ENCODE data around the gene DDX43. TPM values are rescaled to one million over a fixed set of nuclear protein-coding genes. Genes with fewer than 3 reads are reported as not detected.
"Not testable (repeated sequence)": the region's sequence is repeated elsewhere in the genome, so short reads cannot be mapped to it uniquely, and the experiment has no call there.

The DDX43 gene
- total RNA-seq, 2 experiments from 2014 or later = 0.39 to 0.44 TPM

DNA sequence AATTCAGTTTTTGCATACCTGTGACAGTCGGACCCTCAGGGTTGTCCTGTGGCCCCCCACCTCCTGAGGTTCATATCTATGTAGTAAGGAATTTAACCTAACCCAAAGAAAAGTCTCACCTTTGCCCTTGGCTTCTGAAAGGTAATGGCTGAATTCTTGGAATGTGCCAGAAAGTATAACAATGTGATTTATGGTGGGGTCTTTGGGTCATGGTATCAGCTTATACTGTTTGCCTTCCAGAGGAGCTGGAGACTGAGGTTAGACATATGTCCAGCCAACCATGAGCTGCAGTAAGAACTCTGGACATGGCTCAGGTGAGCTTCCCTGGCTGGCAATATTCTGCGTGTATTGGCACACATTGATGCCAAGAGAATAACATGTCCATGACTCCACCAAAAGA is 26.9 kb downstream of the DDX43 start:
- Mint-ChIP-seq H3K9me3 (no peaks in the 10 kb centered on the region), H3K27me3 (no peaks in the 10 kb centered on the region), H3K27ac (no peak overlapping the region)

DNA sequence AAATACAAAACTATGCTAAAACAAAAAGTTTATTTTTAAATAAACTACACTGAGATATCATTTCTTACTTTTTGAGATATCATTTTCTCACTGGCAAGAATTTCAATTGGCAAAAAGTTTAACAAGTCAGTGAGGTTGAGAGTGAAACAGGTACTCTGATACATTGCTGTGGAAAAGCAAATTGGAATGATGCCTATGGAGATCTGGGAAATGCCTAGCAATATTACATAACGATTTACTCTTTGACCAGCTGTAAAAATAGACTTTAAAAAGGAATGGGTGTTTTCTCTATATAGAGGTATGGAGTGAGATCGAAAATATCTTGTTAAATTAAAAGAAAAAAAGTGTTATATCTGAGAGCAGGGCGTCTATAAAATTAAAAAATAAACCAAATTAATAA is 40.6 kb downstream of the DDX43 start:
- Mint-ChIP-seq H3K27me3 (no peaks in the 10 kb centered on the region), H3K36me3 (peaks cover 35% of the 10 kb centered on the region), H3K4me1 (no peaks in the 10 kb centered on the region), H3K27ac (no peak overlapping the region), H3K4me3 (no peak overlapping the region), H3K9me3 (no peaks in the 10 kb centered on the region)
- DNase-seq = no peak

More for the DNA sequence above, 26.9 kb downstream of the DDX43 start:
- H3K4me3 Mint-ChIP-seq = no peak overlapping the region
- no peak for DNase-seq
- peaks cover 39% of the 10 kb centered on the region for H3K36me3 Mint-ChIP-seq
- peaks cover 19% of the 10 kb centered on the region for H3K4me1 Mint-ChIP-seq

GRCh38 chr6:73443555-73443954 is 48.9 kb downstream of the DDX43 start:
- Mint-ChIP-seq H3K27ac (no peak overlapping the region), H3K36me3 (peaks cover 49% of the 10 kb centered on the region), H3K4me3 (no peak overlapping the region), H3K4me1 (peaks cover 20% of the 10 kb centered on the region), H3K27me3 (no peaks in the 10 kb centered on the region), H3K9me3 (no peaks in the 10 kb centered on the region)
- no peak for DNase-seq

DNA sequence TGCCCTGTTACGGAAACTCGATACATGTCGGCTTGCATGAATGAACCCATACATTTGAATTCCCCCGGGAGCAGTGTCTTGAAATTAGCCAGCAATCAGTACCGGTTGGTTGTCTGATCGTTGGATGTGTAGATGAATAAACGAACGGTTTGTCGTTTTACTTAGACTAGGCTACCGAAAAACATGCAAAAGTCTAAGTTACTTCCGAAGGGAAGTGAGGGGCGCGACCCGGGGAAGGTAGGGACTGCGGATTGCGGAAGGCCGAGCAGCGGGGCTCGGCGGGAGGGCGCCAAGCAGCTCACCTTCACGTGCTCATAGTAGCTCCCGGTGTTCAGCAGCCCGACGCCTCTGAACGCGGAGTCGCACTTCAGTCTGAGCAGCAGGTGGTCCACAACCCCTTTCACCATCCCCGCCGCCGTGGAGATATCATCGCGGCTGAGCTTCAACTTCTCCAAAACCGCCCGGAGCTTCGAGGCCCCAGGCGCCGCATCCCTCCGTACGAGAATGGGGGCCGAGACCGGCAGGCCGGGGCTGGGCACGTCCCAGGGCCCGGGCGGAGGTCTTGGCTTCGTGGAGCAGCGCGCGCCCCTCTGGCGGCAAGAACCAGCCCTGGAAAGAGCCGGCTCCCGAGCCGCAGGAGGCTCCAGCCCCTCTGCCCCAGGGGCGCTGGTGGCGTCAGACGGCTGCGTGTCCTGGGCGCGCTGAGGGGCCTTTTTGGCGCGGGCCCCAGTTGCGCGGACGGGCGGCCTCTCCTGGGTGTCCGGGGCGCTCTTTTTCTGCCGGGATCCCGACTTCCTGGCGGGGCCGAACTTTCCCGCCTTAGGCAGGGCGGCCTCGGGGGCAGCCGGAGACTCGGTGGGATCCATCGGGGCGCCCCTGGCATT is 56.8 kb downstream of the DDX43 start:
- Mint-ChIP-seq H3K4me3 (peak overlapping the region; percentile 95), H3K36me3 (peaks cover 35% of the 10 kb centered on the region), H3K27me3 (no peaks in the 10 kb centered on the region), H3K4me1 (peaks cover 18% of the 10 kb centered on the region), H3K27ac (peak overlapping the region; percentile 88), H3K9me3 (peaks cover 2% of the 10 kb centered on the region)
- peak; percentile 61 for DNase-seq

DNA sequence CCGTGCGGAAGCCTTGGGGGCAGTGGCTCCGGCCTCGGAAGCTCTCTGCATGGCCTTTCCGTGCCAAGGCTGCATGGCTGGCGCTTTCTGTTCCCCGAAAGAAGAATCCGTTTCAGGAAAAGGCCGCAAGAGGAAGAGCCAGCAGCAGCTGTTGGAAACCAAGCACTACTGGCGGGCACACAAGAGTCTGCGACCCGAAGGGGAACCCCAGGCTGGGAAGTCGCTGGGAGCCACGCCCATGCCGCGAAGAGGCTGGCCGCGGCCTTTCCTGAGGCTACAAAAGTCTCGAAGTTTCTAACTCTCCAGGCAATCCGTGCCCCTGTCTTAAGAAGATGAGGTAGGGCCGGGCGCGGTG is 57.5 kb downstream of the DDX43 start, which contains the start of gene CGAS:
CGAS (minus strand) TSS at position 191 of the 355 bp plus-strand sequence; CDS start at position 75, 116 bp downstream.
- Mint-ChIP-seq H3K9me3 (peaks cover 2% of the 10 kb centered on the region), H3K27ac (peak within 1 kb of the TSS; percentile 88)

DNA sequence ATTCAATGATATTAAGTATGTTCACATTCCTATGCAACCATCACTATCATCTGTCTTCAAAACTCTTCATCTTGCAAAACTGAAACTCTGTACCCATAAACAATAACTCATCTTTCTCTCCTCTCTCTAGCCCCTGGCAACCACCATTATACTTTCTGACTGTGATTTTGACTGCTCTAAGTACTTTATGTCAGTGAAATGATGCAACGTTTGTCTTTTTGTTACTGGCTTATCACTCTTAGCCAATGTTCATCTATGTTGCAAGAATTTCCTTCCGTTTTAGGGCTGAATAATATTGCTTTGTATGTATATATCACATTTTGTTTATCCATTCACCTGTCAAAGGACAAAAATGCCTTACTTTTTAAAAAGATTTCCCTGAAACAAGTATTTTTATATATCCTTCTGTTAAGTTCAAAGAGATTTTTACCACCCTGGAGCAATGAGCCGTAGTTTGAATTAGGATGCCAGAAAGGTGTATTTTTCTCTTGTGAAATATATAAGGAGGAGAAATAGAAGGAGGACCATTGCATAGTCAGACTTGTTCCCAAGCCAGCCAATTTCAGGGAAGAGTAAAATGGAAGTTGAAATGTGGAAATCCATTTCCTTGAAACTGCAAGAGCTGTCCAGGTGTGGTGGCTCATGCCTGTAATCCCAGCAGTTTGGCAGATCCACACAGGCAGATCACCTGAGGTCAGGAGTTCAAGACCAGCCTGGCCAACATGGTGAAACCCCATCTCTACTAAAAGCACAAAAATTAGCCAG is 61.4 kb downstream of the DDX43 start:
- H3K27me3 Mint-ChIP-seq = no peaks in the 10 kb centered on the region
- H3K9me3 Mint-ChIP-seq = no peaks in the 10 kb centered on the region
- peaks cover 4% of the 10 kb centered on the region for H3K36me3 Mint-ChIP-seq
- peaks cover 21% of the 10 kb centered on the region for H3K4me1 Mint-ChIP-seq
- H3K27ac Mint-ChIP-seq = no peak overlapping the region
- no peak overlapping the region for H3K4me3 Mint-ChIP-seq
- no peak for DNase-seq

More for the DNA sequence above, 57.5 kb downstream of the DDX43 start, which contains the start of gene CGAS:
- no peaks in the 10 kb centered on the region for H3K27me3 Mint-ChIP-seq
- H3K4me3 Mint-ChIP-seq = peak within 1 kb of the TSS; percentile 95
- DNase-seq = peak; percentile 85
- peaks cover 33% of the 10 kb centered on the region for H3K36me3 Mint-ChIP-seq
- H3K4me1 Mint-ChIP-seq = peaks cover 18% of the 10 kb centered on the region

- Mint-ChIP-seq H3K4me1 (peaks cover 34% of the 10 kb centered on the region), H3K36me3 (peaks cover 22% of the 10 kb centered on the region)
- H3K27me3 Mint-ChIP-seq, H3K9me3 Mint-ChIP-seq, H3K27ac Mint-ChIP-seq, DNase-seq, H3K4me3 Mint-ChIP-seq: not testable (repeated sequence)
Observed at GRCh38 chr6:73459474-73459873, 64.8 kb downstream of the DDX43 start.

DNA sequence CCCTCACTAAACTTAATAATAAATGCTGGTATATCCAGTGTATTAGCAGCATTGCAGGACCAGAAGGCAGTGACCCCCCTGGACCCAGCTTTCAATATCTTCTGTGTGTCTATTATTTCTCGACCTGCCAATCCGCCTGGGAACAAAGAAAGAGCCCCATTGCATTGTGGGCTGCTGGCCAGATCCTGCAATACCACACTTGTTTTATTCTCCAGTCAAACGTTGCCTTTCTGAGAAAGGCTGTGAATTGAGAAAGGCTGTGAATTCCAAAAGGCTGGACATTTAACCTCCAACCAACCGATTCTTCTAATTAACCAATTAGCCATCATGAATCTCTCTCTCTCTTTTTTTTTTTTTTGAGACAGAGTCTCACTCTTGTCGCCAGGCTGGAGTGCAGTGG is 65.4 kb downstream of the DDX43 start:
- Mint-ChIP-seq H3K4me1 (peaks cover 34% of the 10 kb centered on the region), H3K4me3 (peak overlapping the region; percentile 98), H3K27me3 (no peaks in the 10 kb centered on the region), H3K9me3 (no peaks in the 10 kb centered on the region), H3K27ac (peak overlapping the region; percentile 100), H3K36me3 (peaks cover 22% of the 10 kb centered on the region)
- DNase-seq = no peak

- Mint-ChIP-seq H3K4me3 (peak within 1 kb of the TSS; percentile 98), H3K9me3 (no peaks in the 10 kb centered on the region), H3K27me3 (no peaks in the 10 kb centered on the region), H3K36me3 (peaks cover 26% of the 10 kb centered on the region), H3K27ac (peak within 1 kb of the TSS; percentile 100), H3K4me1 (peaks cover 36% of the 10 kb centered on the region)
- peak; percentile 82 for DNase-seq
Observed at GRCh38 chr6:73461537-73462350, 67.1 kb downstream of the DDX43 start, which contains the start of gene MTO1. Gene MTO1 (plus strand): TSS chr6:73461737. CDS start chr6:73461855, 118 bp downstream.

Other genes with a start within 250 kb of the DDX43 start
- not detected for gene KHDC1L, start 169.3 kb upstream of the DDX43 start, total RNA-seq
- gene KHDC1, start 131.6 kb upstream of the DDX43 start, total RNA-seq = 1 to 10 TPM; 3.3 to 3.5 TPM
- gene DPPA5, start 40.6 kb upstream of the DDX43 start, total RNA-seq = not detected
- gene KHDC3L, start 32.2 kb upstream of the DDX43 start, total RNA-seq = not detected
- not detected for gene OOEP, start 24.9 kb upstream of the DDX43 start, total RNA-seq
- 10 to 100 TPM; 27.9 to 29.5 TPM for gene CGAS, start 57.5 kb downstream of the DDX43 start, total RNA-seq
- 10 to 100 TPM; 48.9 to 51.2 TPM for gene MTO1, start 66.9 kb downstream of the DDX43 start, total RNA-seq
- gene EEF1A1, start 126.2 kb downstream of the DDX43 start, total RNA-seq = over 10,000 TPM in 1 of 2 experiments, 1,000 to 10,000 TPM in 1; 9,928 to 10,412 TPM